Ectodermal cell (in vitro differentiated cells): ENCODE measurements around the gene CLDN9.

Experiments
- H3K27ac ChIP-seq: 2 replicates; pipeline ENCODE4 v1.7.0; 2013; ENCODE audit warnings: mild to moderate bottlenecking, low read depth, low read length; ENCODE audit not compliant: insufficient read depth, poor library complexity, severe bottlenecking
- H3K27me3 ChIP-seq: 2 replicates; pipeline ENCODE4 v1.7.0; 2013; ENCODE audit warnings: mild to moderate bottlenecking, low read length; ENCODE audit not compliant: insufficient read depth, control insufficient read depth, poor library complexity, severe bottlenecking
- H3K36me3 ChIP-seq: one replicate; pipeline ENCODE4 v1.7.0; 2013; ENCODE audit warnings: low read length; ENCODE audit not compliant: control insufficient read depth, insufficient read depth
- H3K4me1 ChIP-seq: one replicate; pipeline ENCODE4 v1.7.0; 2013; ENCODE audit warnings: low read length; ENCODE audit not compliant: control insufficient read depth, insufficient read depth
- H3K4me3 ChIP-seq: 2 replicates; pipeline ENCODE4 v1.7.0; 2013; ENCODE audit warnings: low read depth, low read length, control low read depth; ENCODE audit not compliant: insufficient read depth
- H3K9me3 ChIP-seq: 2 replicates; pipeline ENCODE4 v1.7.0; 2013; ENCODE audit warnings: mild to moderate bottlenecking, low read length, moderate library complexity; ENCODE audit not compliant: control insufficient read depth
- WGBS, 2 experiments: methylation state at CpG; one replicate each; pipeline ENCODE4 v1.1.7; 2013; ENCODE audit warnings: missing lambda C conversion rate in 2 of 2; 5-methylcytosine and 5-hydroxymethylcytosine counted together

Gene CLDN9

DNA sequence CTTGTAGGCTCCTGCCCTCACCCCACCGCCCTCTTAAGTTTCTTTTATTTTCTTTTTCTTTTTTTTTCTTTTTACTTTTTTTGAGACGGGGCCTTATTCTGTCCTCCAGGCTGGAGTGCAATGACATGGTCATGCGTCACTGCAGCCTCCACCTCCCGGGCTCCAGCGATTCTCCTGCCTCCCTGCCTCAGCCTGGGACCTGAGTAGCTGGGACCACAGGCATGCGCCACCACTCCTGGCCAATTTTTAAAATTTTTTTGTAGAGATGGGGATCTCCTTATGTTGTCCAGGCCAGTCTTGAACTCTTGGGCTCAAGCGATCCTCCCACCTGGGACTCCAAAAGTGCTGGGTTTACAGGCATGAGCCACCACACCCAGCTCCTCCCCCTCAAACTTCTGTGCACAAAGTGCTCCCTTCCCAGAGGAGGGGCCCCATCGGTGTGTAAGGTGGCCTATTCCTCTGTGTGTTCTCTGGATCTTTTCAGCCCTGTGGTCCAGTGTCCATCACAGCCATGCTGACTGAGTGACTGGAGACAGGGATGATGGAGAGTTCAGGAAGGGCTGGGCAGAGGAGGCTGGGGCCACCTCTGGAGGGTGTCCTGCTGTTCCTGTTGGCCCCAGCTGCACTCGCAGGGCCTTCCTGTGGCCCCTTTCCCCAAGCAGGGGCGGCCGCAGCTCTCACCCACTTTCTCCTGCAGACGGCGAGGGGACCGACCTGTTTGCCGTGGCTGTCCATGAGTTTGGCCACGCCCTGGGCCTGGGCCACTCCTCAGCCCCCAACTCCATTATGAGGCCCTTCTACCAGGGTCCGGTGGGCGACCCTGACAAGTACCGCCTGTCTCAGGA lies 43.8 kb downstream of the CLDN9 start:
- WGBS, 2 experiments = 90 to 92% methylated on average over 19 of the region's 19 CpGs
- Histone ChIP-seq H3K4me3 (no peak overlapping the region), H3K27me3 (peaks cover 22% of the 10 kb centered on the region), H3K27ac (no peak overlapping the region), H3K9me3 (no peaks in the 10 kb centered on the region), H3K36me3 (no peaks in the 10 kb centered on the region), H3K4me1 (peaks cover 6% of the 10 kb centered on the region)

GRCh38 chr16:3057181-3058138 lies 44.7 kb downstream of the CLDN9 start:
- 91 to 93% methylated on average over 22 of the region's 22 CpGs for WGBS, 2 experiments
- Histone ChIP-seq H3K4me1 (peaks cover 6% of the 10 kb centered on the region), H3K27me3 (peaks cover 22% of the 10 kb centered on the region), H3K36me3 (no peaks in the 10 kb centered on the region), H3K27ac (no peak overlapping the region), H3K9me3 (no peaks in the 10 kb centered on the region), H3K4me3 (peak overlapping the region; percentile 76)

DNA sequence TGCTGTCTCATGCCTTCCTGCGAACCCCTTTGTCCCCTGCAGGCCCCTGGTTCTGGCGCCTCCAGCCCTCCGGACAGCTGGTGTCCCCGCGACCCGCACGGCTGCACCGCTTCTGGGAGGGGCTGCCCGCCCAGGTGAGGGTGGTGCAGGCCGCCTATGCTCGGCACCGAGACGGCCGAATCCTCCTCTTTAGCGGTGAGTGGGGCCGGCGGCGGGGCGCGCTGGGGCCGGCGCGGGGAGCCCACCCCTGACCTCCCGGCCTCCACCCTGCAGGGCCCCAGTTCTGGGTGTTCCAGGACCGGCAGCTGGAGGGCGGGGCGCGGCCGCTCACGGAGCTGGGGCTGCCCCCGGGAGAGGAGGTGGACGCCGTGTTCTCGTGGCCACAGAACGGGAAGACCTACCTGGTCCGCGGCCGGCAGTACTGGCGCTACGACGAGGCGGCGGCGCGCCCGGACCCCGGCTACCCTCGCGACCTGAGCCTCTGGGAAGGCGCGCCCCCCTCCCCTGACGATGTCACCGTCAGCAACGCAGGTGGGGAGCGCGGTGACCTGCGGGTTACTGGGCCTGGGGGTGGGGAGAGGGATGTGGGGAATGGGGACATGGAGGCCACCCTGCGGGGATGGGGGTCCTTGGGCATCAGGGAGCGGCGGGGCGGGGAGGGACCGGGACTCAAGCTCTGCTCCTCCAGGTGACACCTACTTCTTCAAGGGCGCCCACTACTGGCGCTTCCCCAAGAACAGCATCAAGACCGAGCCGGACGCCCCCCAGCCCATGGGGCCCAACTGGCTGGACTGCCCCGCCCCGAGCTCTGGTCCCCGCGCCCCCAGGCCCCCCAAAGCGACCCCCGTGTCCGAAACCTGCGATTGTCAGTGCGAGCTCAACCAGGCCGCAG lies 45.7 kb downstream of the CLDN9 start:
- Histone ChIP-seq H3K27ac (no peak overlapping the region), H3K36me3 (no peaks in the 10 kb centered on the region), H3K4me1 (peaks cover 6% of the 10 kb centered on the region), H3K27me3 (peaks cover 22% of the 10 kb centered on the region), H3K9me3 (no peaks in the 10 kb centered on the region), H3K4me3 (peak overlapping the region; percentile 76)
- 12 to 13% methylated on average over 77 of the region's 77 CpGs for WGBS, 2 experiments

GRCh38 chr16:3059041-3059722 lies 46.5 kb downstream of the CLDN9 start:
- WGBS, 2 experiments = 1% methylated on average over 67 of the region's 67 CpGs
- peak overlapping the region; percentile 76 for H3K4me3 ChIP-seq
- no peaks in the 10 kb centered on the region for H3K9me3 ChIP-seq

GRCh38 chr16:3059723-3060242 lies 47.1 kb downstream of the CLDN9 start:
- Histone ChIP-seq H3K4me1 (peaks cover 6% of the 10 kb centered on the region), H3K27ac (no peak overlapping the region), H3K9me3 (no peaks in the 10 kb centered on the region), H3K4me3 (peak overlapping the region; percentile 76), H3K27me3 (peaks cover 22% of the 10 kb centered on the region), H3K36me3 (no peaks in the 10 kb centered on the region)
- 65 to 72% methylated on average over 9 of the region's 9 CpGs for WGBS, 2 experiments

More at GRCh38 chr16:3059041-3059722, 46.5 kb downstream of the CLDN9 start:
- H3K4me1 ChIP-seq = peaks cover 6% of the 10 kb centered on the region
- peaks cover 22% of the 10 kb centered on the region for H3K27me3 ChIP-seq
- no peak overlapping the region for H3K27ac ChIP-seq
- no peaks in the 10 kb centered on the region for H3K36me3 ChIP-seq

DNA sequence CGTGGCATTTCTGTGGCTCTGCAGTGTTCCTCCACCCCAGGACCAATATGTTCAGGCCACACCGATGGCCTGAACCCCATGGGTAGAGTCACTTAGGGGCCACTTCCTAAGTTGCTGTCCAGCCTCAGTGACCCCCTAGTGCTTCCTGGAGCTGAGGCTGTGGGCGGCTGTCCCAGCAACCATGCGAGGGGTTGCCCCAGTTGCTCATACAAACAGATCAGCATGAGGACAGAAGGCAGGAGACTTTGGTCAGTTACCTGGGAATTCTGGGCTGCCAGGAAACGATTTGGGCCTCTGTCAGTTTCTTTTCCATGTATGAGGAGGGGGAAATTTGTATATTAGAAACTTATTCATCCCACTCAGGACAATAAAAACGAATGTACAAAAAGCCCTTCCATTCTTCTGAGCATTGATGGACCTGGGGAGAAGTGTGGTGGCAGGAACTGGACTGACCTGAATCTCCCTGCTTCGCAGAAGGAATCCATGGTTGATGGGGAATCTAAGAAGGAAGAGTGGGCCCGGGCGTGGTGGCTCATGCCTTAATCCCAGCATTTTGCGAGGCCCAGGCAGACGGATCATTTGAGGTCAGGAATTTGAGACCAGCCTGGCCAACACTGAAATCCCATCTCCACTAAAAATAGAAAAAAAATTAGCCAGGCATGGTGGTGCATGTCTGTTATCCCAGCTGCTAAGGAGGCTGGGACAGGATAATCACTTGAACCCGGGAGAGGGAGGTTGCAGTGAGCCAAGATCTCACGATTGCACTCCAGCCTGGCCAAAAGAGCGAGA lies 47.8 kb downstream of the CLDN9 start:
- Histone ChIP-seq H3K4me1 (peaks cover 6% of the 10 kb centered on the region), H3K9me3 (no peaks in the 10 kb centered on the region), H3K36me3 (no peaks in the 10 kb centered on the region), H3K4me3 (no peak overlapping the region), H3K27me3 (peaks cover 22% of the 10 kb centered on the region), H3K27ac (no peak overlapping the region)
- 85 to 87% methylated on average over 13 to 14 of the region's 14 CpGs for WGBS, 2 experiments

DNA sequence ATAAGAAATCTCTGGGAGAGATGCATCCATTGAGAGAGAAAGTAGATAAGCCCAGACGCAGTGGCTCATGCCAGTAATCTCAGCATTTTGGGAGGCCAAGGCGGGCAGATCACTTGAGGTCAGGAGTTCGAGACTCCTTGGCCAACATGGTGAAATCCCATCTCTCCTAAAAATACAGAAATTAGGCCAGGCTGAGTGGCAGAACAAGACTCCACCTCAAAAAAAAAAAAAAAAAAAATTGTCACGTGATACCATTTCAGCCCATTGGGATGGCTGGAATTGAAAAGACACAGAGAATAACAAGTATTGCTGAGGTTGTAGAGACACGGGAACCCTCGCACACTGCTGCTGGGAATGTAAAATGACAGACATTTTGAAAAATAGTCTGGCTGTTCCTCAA lies 49.8 kb downstream of the CLDN9 start:
- Histone ChIP-seq H3K9me3 (no peaks in the 10 kb centered on the region), H3K4me1 (peaks cover 6% of the 10 kb centered on the region), H3K4me3 (no peak overlapping the region), H3K36me3 (no peaks in the 10 kb centered on the region), H3K27ac (no peak overlapping the region), H3K27me3 (peaks cover 20% of the 10 kb centered on the region)
- 88 to 91% methylated on average over 6 of the region's 6 CpGs for WGBS, 2 experiments

- Histone ChIP-seq H3K27me3 (peaks cover 8% of the 10 kb centered on the region), H3K27ac (no peak overlapping the region), H3K9me3 (no peaks in the 10 kb centered on the region), H3K36me3 (no peaks in the 10 kb centered on the region), H3K4me3 (no peak overlapping the region), H3K4me1 (peaks cover 6% of the 10 kb centered on the region)
- WGBS, 2 experiments = 88 to 91% methylated on average over 8 of the region's 8 CpGs
Observed at GRCh38 chr16:3063625-3064386, 51.1 kb downstream of the CLDN9 start.
